GM20000 (cell line): ENCODE data around the gene TCN2.
"Not testable (repeated sequence)": the region's sequence is repeated elsewhere in the genome, so short reads cannot be mapped to it uniquely, and the experiment has no call there.

ENCODE experiments used
- DNase-seq: peaks from one replicate; pipeline ENCODE4 v3.0.0; 2012; ENCODE audit warnings: low spot score
- TF ChIP-seq, protein P1 (sequence below): IDR thresholded peaks from 2 replicates; pipeline ENCODE4 v1.5.1; 2012; ENCODE audit warnings: mild to moderate bottlenecking, control low read depth; ENCODE audit errors: extremely low read depth, missing control alignments

TCN2 gene

DNA sequence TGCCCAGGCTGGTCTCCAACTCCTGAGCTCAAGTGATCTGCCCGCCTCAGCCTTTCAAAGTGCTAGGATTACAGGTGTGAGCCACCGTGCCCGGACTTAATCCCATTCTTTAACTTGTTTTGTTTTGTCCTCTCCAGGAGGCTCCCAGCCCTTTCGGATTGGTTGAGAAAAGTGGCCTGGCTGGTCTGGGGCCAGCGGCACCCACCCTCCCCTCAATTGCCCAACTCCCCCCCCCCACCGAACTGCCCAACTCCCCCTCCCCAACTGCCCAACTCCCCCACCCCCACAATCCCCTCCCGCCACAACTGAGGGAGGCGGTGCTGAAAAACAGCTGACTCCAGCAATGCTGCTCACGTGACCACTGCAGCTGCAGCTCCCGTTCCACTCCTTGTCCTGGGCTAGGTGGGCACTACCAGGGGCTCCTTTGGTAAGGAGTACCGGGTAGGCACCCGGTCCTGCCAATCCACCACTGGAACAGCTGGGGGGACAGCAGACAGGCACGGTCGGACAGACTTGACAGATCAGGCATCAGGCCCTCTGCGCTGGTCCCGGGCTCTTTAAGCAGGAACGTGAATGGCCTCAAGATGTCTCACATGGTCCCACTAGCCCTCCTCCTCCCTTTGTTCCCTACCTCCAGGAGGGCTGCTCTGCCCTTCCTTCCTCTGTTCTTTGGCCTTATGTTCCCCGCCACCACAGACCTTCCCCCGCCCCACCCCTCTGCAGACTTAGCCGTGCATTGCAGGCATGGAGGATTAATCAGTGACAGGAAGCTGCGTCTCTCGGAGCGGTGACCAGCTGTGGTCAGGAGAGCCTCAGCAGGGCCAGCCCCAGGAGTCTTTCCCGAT is at the start of gene TCN2:
TCN2 (plus strand) TSS at position 720 of the 845 bp plus-strand sequence. CDS start 158 bp downstream, outside the sequence.
- TF ChIP-seq, protein P1, sequence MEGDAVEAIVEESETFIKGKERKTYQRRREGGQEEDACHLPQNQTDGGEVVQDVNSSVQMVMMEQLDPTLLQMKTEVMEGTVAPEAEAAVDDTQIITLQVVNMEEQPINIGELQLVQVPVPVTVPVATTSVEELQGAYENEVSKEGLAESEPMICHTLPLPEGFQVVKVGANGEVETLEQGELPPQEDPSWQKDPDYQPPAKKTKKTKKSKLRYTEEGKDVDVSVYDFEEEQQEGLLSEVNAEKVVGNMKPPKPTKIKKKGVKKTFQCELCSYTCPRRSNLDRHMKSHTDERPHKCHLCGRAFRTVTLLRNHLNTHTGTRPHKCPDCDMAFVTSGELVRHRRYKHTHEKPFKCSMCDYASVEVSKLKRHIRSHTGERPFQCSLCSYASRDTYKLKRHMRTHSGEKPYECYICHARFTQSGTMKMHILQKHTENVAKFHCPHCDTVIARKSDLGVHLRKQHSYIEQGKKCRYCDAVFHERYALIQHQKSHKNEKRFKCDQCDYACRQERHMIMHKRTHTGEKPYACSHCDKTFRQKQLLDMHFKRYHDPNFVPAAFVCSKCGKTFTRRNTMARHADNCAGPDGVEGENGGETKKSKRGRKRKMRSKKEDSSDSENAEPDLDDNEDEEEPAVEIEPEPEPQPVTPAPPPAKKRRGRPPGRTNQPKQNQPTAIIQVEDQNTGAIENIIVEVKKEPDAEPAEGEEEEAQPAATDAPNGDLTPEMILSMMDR = no peak

DNA sequence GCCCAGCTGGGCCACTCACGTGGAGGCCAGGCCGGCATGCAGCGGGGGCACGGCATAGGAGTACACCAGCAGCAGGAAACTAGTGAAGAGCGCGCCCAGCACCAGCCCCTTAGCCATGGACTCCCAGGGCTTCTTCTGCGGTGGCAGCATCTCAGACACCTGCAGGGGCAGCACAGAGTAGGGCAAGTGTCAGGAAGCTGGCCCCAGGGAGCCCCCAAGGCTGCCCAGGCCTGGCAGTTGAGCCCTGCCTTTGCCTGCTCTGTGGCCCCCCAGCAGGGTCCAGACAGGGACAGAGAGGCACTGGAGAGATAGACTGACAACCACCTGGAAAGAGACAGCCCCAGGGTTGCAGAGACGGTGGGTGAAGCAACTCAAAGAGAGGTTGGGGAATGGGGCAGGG is 49.7 kb upstream of the TCN2 start:
- no peak for DNase-seq

More for the DNA sequence above, at the start of gene TCN2:
- DNase-seq = peak; percentile 72

DNA sequence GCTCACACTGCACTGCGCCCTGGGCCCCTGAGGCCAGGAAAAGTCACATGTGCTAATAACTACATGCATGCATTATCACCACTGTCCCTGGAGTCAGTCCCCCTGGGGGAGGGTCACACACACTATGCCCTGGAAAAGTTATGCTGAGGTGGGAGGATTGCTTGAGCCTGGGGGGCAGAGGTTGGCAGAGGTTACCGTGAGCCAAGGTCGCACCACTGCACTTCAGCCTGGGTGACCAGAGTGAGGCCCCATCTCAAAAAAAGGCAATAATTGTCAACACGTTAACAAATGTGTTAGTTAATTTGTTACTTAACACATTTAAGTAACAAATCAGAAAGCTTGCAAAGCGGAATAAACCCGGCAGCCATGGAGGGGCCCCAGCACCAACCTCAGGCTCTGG is 47.1 kb upstream of the TCN2 start:
- no peak for DNase-seq
- TF ChIP-seq, protein P1 = no peak

More for the DNA sequence above, 49.7 kb upstream of the TCN2 start:
- TF ChIP-seq, protein P1 = no peak

DNA sequence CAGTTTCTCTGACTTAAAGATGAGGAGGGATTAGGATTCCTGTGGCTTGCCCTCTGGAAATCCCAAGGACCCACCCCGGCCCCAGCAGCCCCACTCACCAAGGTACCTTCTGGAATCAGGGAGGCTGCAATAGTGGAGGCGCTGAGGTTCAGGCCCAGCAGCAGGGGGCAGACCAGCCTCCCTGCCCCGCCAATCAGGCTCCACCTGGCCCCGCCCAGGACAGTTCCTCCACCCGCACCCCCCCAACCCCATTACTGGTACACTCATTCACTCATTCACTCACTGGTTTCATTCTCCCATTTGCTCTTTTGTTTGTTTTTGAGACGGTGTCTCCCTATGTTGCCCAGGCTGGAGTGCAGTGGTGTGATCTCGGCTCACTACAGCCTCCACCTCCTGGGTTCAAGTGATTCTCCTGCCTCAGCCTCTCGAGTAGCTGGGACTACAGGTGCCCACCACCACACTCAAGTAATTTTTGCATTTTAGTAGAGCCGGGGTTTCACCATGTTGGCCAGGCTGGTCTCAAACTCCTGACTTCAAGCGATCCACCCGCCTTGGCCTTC is 46.3 kb upstream of the TCN2 start:
- not testable (repeated sequence) for DNase-seq
- TF ChIP-seq, protein P1 = peak; percentile 10

DNA sequence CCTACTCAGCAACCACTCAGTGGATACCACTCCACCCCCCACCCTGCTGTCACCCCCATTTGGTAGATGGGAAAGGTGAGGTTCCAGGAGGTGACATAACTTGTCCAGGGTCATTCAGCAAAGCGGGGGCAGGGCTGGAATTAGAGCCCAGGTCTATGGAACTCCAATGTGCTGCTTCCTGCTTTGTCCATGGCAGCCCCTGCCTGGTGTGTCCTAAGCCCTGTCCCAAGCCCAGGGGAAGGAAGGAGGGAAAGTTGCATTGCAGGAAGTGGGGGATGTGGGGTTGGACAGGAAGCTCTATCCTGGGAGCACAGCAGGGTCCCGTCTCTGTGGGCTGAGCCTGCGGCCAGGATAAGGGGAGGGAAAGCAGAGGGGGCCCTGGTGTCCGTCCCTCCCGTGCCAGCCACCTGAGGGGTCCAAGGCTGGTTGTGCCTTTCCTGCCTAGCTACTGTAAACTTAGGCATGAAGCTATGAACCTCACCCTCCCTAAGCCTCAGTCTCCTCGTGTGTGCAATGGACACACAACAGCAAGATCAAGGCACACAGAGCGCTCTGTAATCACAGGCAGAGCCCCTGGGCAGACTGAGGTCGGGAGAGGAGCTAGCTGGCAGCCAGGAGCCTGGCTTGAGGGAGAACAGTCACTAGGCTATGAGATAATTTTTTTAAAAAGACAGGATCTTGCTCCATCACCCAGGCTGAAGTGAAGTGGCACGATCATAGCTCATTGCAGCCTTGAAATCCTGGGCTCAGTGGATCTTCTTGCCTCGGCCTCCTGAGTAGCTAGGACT is 45.4 kb upstream of the TCN2 start:
- TF ChIP-seq, protein P1 = no peak
- no peak for DNase-seq

DNA sequence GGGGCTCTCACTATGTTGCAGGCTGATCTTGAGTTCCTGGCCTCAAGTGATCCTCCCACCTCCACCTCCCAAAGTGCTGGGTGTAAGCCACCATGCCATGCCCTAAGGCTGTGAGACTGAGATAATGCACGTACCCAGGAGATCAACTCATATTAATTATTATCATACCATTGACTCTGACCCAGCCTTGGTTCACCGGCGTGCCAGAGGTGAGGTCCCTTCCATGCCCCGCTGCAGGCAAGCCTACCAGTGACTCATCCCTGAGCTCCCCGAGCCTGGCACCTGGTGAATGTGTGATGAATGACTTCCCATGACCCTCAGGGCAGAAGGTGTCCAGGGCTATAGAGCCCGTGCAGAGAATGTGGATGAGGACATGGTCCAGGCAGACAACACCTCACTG is 44.6 kb upstream of the TCN2 start:
- no peak for DNase-seq

More for the DNA sequence above, 44.6 kb upstream of the TCN2 start:
- TF ChIP-seq, protein P1 = no peak
